ENCODE measurements around the gene C11orf52. TPM values are rescaled to one million over a fixed set of nuclear protein-coding genes. Genes with fewer than 3 reads are reported as not detected.
A peak's percentile ranks its signal among the peaks of the same experiment; 100 is the strongest.

C11orf52 gene
- total and polyA plus RNA-seq, 2 of the 13 experiments (the other 11 are each of a cell fraction or from before 2014, with no cell fraction given), result 7.4 to 11.0 TPM

- TF ChIP-seq ZNF556 (CRISPR knock-in tag; IDR thresholded peaks at IDR 0.05; ENCODE audit: borderline replicate concordance) (0 out of 2 replicates have a peak, but pooled peaks have one; percentile 20), PHB2 (IDR thresholded peaks at IDR 0.05; ENCODE audit: partially characterized antibody) (no peak), TRIM24 (CRISPR knock-in tag; IDR thresholded peaks at IDR 0.05) (peak; percentile 26; the same call in 1 of the 2 replicates), ARID4A (CRISPR knock-in tag; IDR thresholded peaks at IDR 0.05; ENCODE audit: borderline replicate concordance) (peak; percentile 92), THAP11 (CRISPR knock-in tag; IDR thresholded peaks at IDR 0.05) (peak; percentile 94), THYN1 (CRISPR knock-in tag; IDR thresholded peaks at IDR 0.05; ENCODE audit: borderline replicate concordance, low read depth) (no peak), ZNF747 (CRISPR knock-in tag; IDR thresholded peaks at IDR 0.05; ENCODE audit: borderline replicate concordance) (peak; percentile 92), ZNF512B (CRISPR knock-in tag; IDR thresholded peaks at IDR 0.05; ENCODE audit: borderline replicate concordance) (no peak), RFX1 (IDR thresholded peaks at IDR 0.05) (no peak), ZNF30 (CRISPR knock-in tag; IDR thresholded peaks at IDR 0.05) (no peak), GTF3A (CRISPR knock-in tag; conservative IDR thresholded peaks at IDR 0.05) (no peak), HMGA1 (CRISPR knock-in tag; conservative IDR thresholded peaks at IDR 0.05) (no peak), ZNF34 (CRISPR knock-in tag; IDR thresholded peaks at IDR 0.05; ENCODE audit: borderline replicate concordance) (0 out of 2 replicates have a peak, but pooled peaks have one; percentile 50), NCOR1 (IDR thresholded peaks at IDR 0.05; ENCODE audit: borderline replicate concordance, low read length) (peak; percentile 91), STAT5B (CRISPR knock-in tag; IDR thresholded peaks at IDR 0.05) (no peak), SMAD1 (CRISPR knock-in tag; IDR thresholded peaks at IDR 0.05; ENCODE audit: borderline replicate concordance, low read depth) (0 out of 2 replicates have a peak, but pooled peaks have one; percentile 54), IKZF4 (CRISPR knock-in tag; IDR thresholded peaks at IDR 0.05; ENCODE audit: borderline replicate concordance, low read depth, not compliant biosample characterization) (no peak)
- TF ChIP-seq, protein P1, sequence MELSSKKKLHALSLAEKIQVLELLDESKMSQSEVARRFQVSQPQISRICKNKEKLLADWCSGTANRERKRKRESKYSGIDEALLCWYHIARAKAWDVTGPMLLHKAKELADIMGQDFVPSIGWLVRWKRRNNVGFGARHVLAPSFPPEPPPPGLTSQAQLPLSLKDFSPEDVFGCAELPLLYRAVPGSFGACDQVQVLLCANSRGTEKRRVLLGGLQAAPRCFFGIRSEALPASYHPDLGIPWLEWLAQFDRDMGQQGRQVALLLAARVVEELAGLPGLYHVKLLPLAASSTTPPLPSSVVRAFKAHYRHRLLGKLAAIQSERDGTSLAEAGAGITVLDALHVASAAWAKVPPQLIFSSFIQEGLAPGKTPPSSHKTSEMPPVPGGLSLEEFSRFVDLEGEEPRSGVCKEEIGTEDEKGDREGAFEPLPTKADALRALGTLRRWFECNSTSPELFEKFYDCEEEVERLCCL (CRISPR knock-in tag; IDR thresholded peaks at IDR 0.05; ENCODE audit: borderline replicate concordance), result no peak; the same call in 1 of the 2 replicates
- TF ChIP-seq, protein P2, sequence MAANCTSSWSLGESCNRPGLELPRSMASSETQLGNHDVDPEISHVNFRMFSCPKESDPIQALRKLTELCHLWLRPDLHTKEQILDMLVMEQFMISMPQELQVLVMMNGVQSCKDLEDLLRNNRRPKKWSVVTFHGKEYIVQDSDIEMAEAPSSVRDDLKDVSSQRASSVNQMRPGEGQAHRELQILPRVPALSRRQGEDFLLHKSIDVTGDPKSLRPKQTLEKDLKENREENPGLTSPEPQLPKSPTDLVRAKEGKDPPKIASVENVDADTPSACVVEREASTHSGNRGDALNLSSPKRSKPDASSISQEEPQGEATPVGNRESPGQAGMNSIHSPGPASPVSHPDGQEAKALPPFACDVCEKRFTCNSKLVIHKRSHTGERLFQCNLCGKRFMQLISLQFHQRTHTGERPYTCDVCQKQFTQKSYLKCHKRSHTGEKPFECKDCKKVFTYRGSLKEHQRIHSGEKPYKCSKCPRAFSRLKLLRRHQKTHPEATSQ (CRISPR knock-in tag; IDR thresholded peaks at IDR 0.05; ENCODE audit: borderline replicate concordance), result no peak
Measured at GRCh38 chr11:111878849-111879636, 39.7 kb upstream of the C11orf52 start, which contains the start of the genes CFAP68 and FDXACB1 (continued).
